Measurements from ENCODE around the gene OLFM1.
"Not testable (repeated sequence)": the region's sequence is repeated elsewhere in the genome, so short reads cannot be mapped to it uniquely, and the experiment has no call there.

The OLFM1 gene

GRCh38 chr9:135160862-135161261, 73.4 kb downstream of the OLFM1 start:
- Histone ChIP-seq H4K20me1 (ENCODE audit: insufficient read depth, low read length) (peaks cover 9% of the 10 kb centered on the region; the same call in 1 of the 2 replicates), H3K9ac (ENCODE audit: low read depth, low read length) (no peak overlapping the region), H3K36me3 (ENCODE audit: insufficient read depth, low read length) (no peaks in the 10 kb centered on the region), H2AFZ (ENCODE audit: low read depth, low read length) (no peak overlapping the region), H3K4me3 (ENCODE audit: low read depth in 1 of 2, low read length in 2 of 2) (no peak overlapping the region), H3K9me3 (ENCODE audit: insufficient read depth, low read length, severe bottlenecking) (no peaks in the 10 kb centered on the region), H3K79me2 (ENCODE audit: insufficient read depth, low read length) (no peaks in the 10 kb centered on the region), H3K4me2 (ENCODE audit: insufficient read depth, low read length) (no peak overlapping the region), H3K4me1 (ENCODE audit: insufficient read depth, low read length) (no peaks in the 10 kb centered on the region), H3K27me3 (ENCODE audit: insufficient read depth, low read length, poor library complexity) (no peaks in the 10 kb centered on the region), H3K27ac (ENCODE audit: low read length) (no peak overlapping the region)
- ATAC-seq (ENCODE audit: insufficient read depth, low read depth) (no peak), DNase-seq (no peak)
- TF ChIP-seq CTCF (IDR thresholded peaks at IDR 0.05; ENCODE audit: borderline replicate concordance, extremely low read depth, low read length, poor library complexity, severe bottlenecking), result no peak
- TF ChIP-seq EZH2 (IDR thresholded peaks at IDR 0.05; ENCODE audit: borderline replicate concordance, low read depth, low read length, severe bottlenecking), result no peak

GRCh38 chr9:135162599-135162998, 75.1 kb downstream of the OLFM1 start:
- not testable (repeated sequence) for DNase-seq; ATAC-seq (ENCODE audit: insufficient read depth, low read depth); H4K20me1 ChIP-seq (ENCODE audit: insufficient read depth, low read length); H3K79me2 ChIP-seq (ENCODE audit: insufficient read depth, low read length); H3K4me3 ChIP-seq (ENCODE audit: low read depth in 1 of 2, low read length in 2 of 2); H3K4me1 ChIP-seq (ENCODE audit: insufficient read depth, low read length); H3K27me3 ChIP-seq (ENCODE audit: insufficient read depth, low read length, poor library complexity); H3K9ac ChIP-seq (ENCODE audit: low read depth, low read length); H3K9me3 ChIP-seq (ENCODE audit: insufficient read depth, low read length, severe bottlenecking); H2AFZ ChIP-seq (ENCODE audit: low read depth, low read length); H3K36me3 ChIP-seq (ENCODE audit: insufficient read depth, low read length); H3K4me2 ChIP-seq (ENCODE audit: insufficient read depth, low read length); H3K27ac ChIP-seq (ENCODE audit: low read length)

DNA sequence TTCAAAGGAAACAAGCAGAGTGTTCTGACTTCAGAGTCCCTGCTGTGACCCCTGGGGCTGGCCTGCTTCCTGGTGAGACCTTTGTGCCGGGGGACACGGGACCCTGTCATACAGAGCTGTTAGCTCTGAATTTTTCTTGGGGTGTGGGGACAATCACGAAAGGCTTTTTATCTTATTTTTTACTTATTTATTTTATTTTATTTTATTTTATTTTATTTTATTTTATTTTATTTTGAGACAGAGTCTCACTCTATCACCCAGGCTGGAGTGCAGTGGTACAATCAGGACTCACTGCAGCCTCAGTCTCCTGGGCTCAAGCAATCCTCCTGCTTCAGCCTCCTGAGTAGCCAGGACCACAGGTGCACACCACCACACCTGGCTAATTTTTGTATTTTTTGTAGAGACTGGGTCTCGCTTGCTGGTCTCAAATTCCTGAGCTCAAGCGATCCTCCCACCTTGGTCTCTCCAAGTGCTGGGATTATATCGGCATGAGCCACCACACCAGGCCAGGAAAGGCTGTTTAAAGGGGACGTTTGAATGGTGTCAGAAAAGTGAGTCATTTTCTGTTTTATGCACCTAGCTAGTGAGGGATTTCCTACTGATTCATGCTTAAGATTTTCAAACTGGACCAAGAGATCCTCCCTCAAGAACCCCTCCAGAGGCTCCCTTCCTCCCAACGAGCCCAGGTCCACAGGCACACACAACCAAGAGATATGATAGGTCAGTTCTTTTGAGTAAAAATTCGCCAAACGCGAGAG, 75.7 kb downstream of the OLFM1 start:
- DNase-seq (no peak), ATAC-seq (ENCODE audit: insufficient read depth, low read depth) (no peak)
- no peaks in the 10 kb centered on the region for H3K9me3 ChIP-seq (ENCODE audit: insufficient read depth, low read length, severe bottlenecking)
- no peaks in the 10 kb centered on the region for H3K36me3 ChIP-seq (ENCODE audit: insufficient read depth, low read length)
- H3K4me2 ChIP-seq (ENCODE audit: insufficient read depth, low read length), result no peak overlapping the region
- no peak for TF ChIP-seq CTCF (IDR thresholded peaks at IDR 0.05; ENCODE audit: borderline replicate concordance, extremely low read depth, low read length, poor library complexity, severe bottlenecking)
- TF ChIP-seq EZH2 (IDR thresholded peaks at IDR 0.05; ENCODE audit: borderline replicate concordance, low read depth, low read length, severe bottlenecking), result no peak
- no peaks in the 10 kb centered on the region for H3K4me1 ChIP-seq (ENCODE audit: insufficient read depth, low read length)
- no peaks in the 10 kb centered on the region for H3K79me2 ChIP-seq (ENCODE audit: insufficient read depth, low read length)
- H2AFZ ChIP-seq (ENCODE audit: low read depth, low read length), result no peak overlapping the region
- no peak overlapping the region for H3K9ac ChIP-seq (ENCODE audit: low read depth, low read length)
- no peak overlapping the region for H3K4me3 ChIP-seq (ENCODE audit: low read depth in 1 of 2, low read length in 2 of 2)
- peaks cover 3% of the 10 kb centered on the region; the same call in 1 of the 2 replicates for H4K20me1 ChIP-seq (ENCODE audit: insufficient read depth, low read length)
- no peaks in the 10 kb centered on the region for H3K27me3 ChIP-seq (ENCODE audit: insufficient read depth, low read length, poor library complexity)
- no peak overlapping the region for H3K27ac ChIP-seq (ENCODE audit: low read length)

DNA sequence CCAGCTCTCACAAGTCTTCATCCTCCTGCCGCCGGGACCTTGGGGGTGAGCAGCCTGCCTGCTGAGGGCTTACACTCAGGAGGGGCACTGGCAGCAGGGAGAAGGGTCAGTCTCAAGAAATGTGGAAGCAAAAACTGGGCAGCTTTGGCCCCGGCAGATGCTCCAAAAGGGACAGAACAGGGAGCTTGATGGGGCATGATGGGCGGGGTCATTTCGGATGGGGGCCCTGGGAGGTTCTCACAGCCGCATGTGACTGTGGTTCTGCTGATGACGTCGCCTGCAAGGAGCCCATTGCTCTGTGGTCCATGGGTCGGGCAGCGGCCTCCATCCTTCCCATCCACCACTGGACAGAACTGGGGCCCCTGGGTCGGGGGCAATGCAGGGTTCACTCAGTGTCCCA, 76.6 kb downstream of the OLFM1 start:
- Histone ChIP-seq H3K9me3 (ENCODE audit: insufficient read depth, low read length, severe bottlenecking) (no peaks in the 10 kb centered on the region), H3K9ac (ENCODE audit: low read depth, low read length) (no peak overlapping the region), H3K4me3 (ENCODE audit: low read depth in 1 of 2, low read length in 2 of 2) (no peak overlapping the region), H3K79me2 (ENCODE audit: insufficient read depth, low read length) (no peaks in the 10 kb centered on the region), H3K27me3 (ENCODE audit: insufficient read depth, low read length, poor library complexity) (no peaks in the 10 kb centered on the region), H2AFZ (ENCODE audit: low read depth, low read length) (no peak overlapping the region), H3K36me3 (ENCODE audit: insufficient read depth, low read length) (no peaks in the 10 kb centered on the region), H3K4me1 (ENCODE audit: insufficient read depth, low read length) (no peaks in the 10 kb centered on the region), H4K20me1 (ENCODE audit: insufficient read depth, low read length) (no peaks in the 10 kb centered on the region), H3K27ac (ENCODE audit: low read length) (no peak overlapping the region), H3K4me2 (ENCODE audit: insufficient read depth, low read length) (no peak overlapping the region)
- no peak for ATAC-seq (ENCODE audit: insufficient read depth, low read depth)
- no peak for DNase-seq
- TF ChIP-seq EZH2 (IDR thresholded peaks at IDR 0.05; ENCODE audit: borderline replicate concordance, low read depth, low read length, severe bottlenecking), result no peak
- no peak for TF ChIP-seq CTCF (IDR thresholded peaks at IDR 0.05; ENCODE audit: borderline replicate concordance, extremely low read depth, low read length, poor library complexity, severe bottlenecking)

Measured in DND-41 (cell line).